Psoas muscle (tissue), 8 donors: ENCODE measurements around the gene SF3B2. TPM values are rescaled to one million over a fixed set of nuclear protein-coding genes. Genes with fewer than 3 reads are reported as not detected.

Experiments
- ATAC-seq, 4 donors: fragments of 200-7000 bp; cut with Tn5 transposase; one replicate each; pipeline ENCODE4 v1.9.1; 2020; ENCODE audit warnings: moderate library complexity in 3 of 4, mild to moderate bottlenecking in 2 of 4
- DNase-seq, 2 donors: peaks; one replicate each; pipeline ENCODE4 v3.0.0-alpha.2; 2020
- H3K27ac ChIP-seq: fragments of 200-600 bp; one replicate; pipeline ENCODE4 v1.8.0; 2022
- H3K27me3 ChIP-seq, 3 donors: fragments of 200-600 bp in 1 of 3; one replicate each; pipeline versions ENCODE4 v1.6.1 to v1.8.0; 2013 to 2022; ENCODE audit warnings: low read length in 2 of 3, mild to moderate bottlenecking in 2 of 3, moderate library complexity in 1 of 3; ENCODE audit not compliant: insufficient read depth in 3 of 3
- H3K36me3 ChIP-seq, 2 donors: fragments of 200-600 bp in 1 of 2; one replicate each; pipeline versions ENCODE4 v1.6.1 to v1.8.0; 2013 to 2022; ENCODE audit warnings: low read depth in 1 of 2, mild to moderate bottlenecking in 1 of 2, moderate library complexity in 1 of 2; ENCODE audit not compliant: insufficient read depth in 1 of 2
- H3K4me1 ChIP-seq: fragments of 200-600 bp; one replicate; pipeline ENCODE4 v1.8.0; 2022
- H3K4me3 ChIP-seq: fragments of 200-600 bp; one replicate; pipeline ENCODE4 v1.8.0; 2022; ENCODE audit warnings: mild to moderate bottlenecking
- H3K9me3 ChIP-seq: fragments of 200-600 bp; one replicate; pipeline ENCODE4 v1.8.0; 2022
- CTCF ChIP-seq: fragments of 200-600 bp; IDR thresholded peaks from one replicate; pipeline ENCODE4 v1.8.0; 2022; ENCODE audit warnings: antibody characterized with exemption
- WGBS, 3 donors: extraction: QIAGEN DNeasy Blood & Tissue Kit; methylation state at CpG; one replicate each; pipeline versions ENCODE4 v1.1.6 to v1.1.7; 2013; 5-methylcytosine and 5-hydroxymethylcytosine counted together
- intact Hi-C, 2 donors: fragments of 100-400 bp; cut with DNase I; formaldehyde crosslinking; loops; one replicate each; pipeline versions ENCODE4 v1.11.0 to v1.14.2; 2022
- polyA plus RNA-seq, 3 donors: library from polyadenylated mRNA; stranded (reverse); fragments of 200-250 nt; gene quantifications; one replicate each; pipeline ENCODE4 v1.2.3, GENCODE V29; 2013
- total RNA-seq, 4 donors: library from RNA; stranded (reverse); fragmentation: NEBNext Ultra II Directional in 2 of 4; extraction: Animal tissue kit (Norgen Biotek cat#: 25700) in 2 of 4; gene quantifications; one replicate each; pipeline versions ENCODE4 v1.2.1 to v1.2.4, GENCODE V29; 2021 to 2023
- donor health status: healthy with polysubstance abuse.
- donor health status: DM: no; HTN: no; CAD: no; lungs with moderate emphysema.
- donor health status: Bipolar disorder and iron deficiency.
- donor health status: healthy.
- donor health status: DM: yes; HTN: yes; CAD: no.
- donor health status: DM: no; HTN: no; CAD: no.
- donor health status: DM: no; HTN: no; CAD: no.
- donor health status: DM: yes; HTN: yes; CAD: no.

SF3B2 gene
- total and polyA plus RNA-seq, 7 donors, result 62.8 to 135 (median 90.8) TPM

GRCh38 chr11:66080055-66080817, 28.1 kb downstream of the SF3B2 start:
- no peaks in the 10 kb centered on the region for H3K36me3 ChIP-seq
- no peak overlapping the region for H3K4me3 ChIP-seq
- DNase-seq (peak in 1 of 2 donors; percentile 39), ATAC-seq (peak in 3 of 4 donors; percentile 46 to 63 (median 52))
- 77 to 80% (median 80%) methylated on average over 9 of the region's 9 CpGs for WGBS, 3 donors
- no peak overlapping the region for H3K27ac ChIP-seq
- intact Hi-C loops, result no loop called here
- H3K9me3 ChIP-seq, result no peaks in the 10 kb centered on the region
- no peak for TF ChIP-seq CTCF
- H3K27me3 ChIP-seq, result no peaks in the 10 kb centered on the region
- H3K4me1 ChIP-seq, result peaks cover 4% of the 10 kb centered on the region

- Histone ChIP-seq H3K4me3 (no peak overlapping the region), H3K36me3 (no peaks in the 10 kb centered on the region), H3K9me3 (no peaks in the 10 kb centered on the region), H3K4me1 (peaks cover 4% of the 10 kb centered on the region), H3K27ac (no peak overlapping the region), H3K27me3 (no peaks in the 10 kb centered on the region)
- DNase-seq (no peak), ATAC-seq (no peak)
- 45 to 48% (median 45%) methylated on average over 5 of the region's 5 CpGs for WGBS, 3 donors
- TF ChIP-seq CTCF, result no peak
- intact Hi-C loops, result no loop called here
Measured at GRCh38 chr11:66081505-66081904, 29.3 kb downstream of the SF3B2 start.

- peaks cover 9% of the 10 kb centered on the region for H3K4me1 ChIP-seq
- H3K9me3 ChIP-seq, result no peaks in the 10 kb centered on the region
- ATAC-seq (no peak), DNase-seq (no peak)
- H3K27ac ChIP-seq, result no peak overlapping the region
- H3K27me3 ChIP-seq, result no peaks in the 10 kb centered on the region
- intact Hi-C loops, result no loop called here
- TF ChIP-seq CTCF, result no peak
- 66 to 74% (median 68%) methylated on average over 4 of the region's 4 CpGs for WGBS, 3 donors
- H3K4me3 ChIP-seq, result no peak overlapping the region
- H3K36me3 ChIP-seq, result no peaks in the 10 kb centered on the region
Measured at GRCh38 chr11:66082946-66083698, 31.0 kb downstream of the SF3B2 start.

- WGBS, 3 donors, result 93 to 99% (median 97%) methylated on average over 3 of the region's 3 CpGs
- H3K4me3 ChIP-seq, result no peak overlapping the region
- intact Hi-C loops, result no loop called here
- H3K27me3 ChIP-seq, result no peaks in the 10 kb centered on the region
- H3K9me3 ChIP-seq, result no peaks in the 10 kb centered on the region
- H3K36me3 ChIP-seq, result no peaks in the 10 kb centered on the region
- TF ChIP-seq CTCF, result no peak
- peaks cover 9% of the 10 kb centered on the region for H3K4me1 ChIP-seq
- no peak overlapping the region for H3K27ac ChIP-seq
- ATAC-seq (no peak), DNase-seq (no peak)
Measured at GRCh38 chr11:66083767-66084166, 31.6 kb downstream of the SF3B2 start.
